ENCODE data around the gene FAF1.

Gene FAF1

GRCh38 chr1:50609508-50609907 is 350.6 kb downstream of the FAF1 start:
- H3K4me3 ChIP-seq (ENCODE audit: low read depth, low read length), result no peak overlapping the region
- TF ChIP-seq, protein P1, sequence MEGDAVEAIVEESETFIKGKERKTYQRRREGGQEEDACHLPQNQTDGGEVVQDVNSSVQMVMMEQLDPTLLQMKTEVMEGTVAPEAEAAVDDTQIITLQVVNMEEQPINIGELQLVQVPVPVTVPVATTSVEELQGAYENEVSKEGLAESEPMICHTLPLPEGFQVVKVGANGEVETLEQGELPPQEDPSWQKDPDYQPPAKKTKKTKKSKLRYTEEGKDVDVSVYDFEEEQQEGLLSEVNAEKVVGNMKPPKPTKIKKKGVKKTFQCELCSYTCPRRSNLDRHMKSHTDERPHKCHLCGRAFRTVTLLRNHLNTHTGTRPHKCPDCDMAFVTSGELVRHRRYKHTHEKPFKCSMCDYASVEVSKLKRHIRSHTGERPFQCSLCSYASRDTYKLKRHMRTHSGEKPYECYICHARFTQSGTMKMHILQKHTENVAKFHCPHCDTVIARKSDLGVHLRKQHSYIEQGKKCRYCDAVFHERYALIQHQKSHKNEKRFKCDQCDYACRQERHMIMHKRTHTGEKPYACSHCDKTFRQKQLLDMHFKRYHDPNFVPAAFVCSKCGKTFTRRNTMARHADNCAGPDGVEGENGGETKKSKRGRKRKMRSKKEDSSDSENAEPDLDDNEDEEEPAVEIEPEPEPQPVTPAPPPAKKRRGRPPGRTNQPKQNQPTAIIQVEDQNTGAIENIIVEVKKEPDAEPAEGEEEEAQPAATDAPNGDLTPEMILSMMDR (conservative IDR thresholded peaks at IDR 0.05; ENCODE audit: low read depth, low read length), result no peak

DNA sequence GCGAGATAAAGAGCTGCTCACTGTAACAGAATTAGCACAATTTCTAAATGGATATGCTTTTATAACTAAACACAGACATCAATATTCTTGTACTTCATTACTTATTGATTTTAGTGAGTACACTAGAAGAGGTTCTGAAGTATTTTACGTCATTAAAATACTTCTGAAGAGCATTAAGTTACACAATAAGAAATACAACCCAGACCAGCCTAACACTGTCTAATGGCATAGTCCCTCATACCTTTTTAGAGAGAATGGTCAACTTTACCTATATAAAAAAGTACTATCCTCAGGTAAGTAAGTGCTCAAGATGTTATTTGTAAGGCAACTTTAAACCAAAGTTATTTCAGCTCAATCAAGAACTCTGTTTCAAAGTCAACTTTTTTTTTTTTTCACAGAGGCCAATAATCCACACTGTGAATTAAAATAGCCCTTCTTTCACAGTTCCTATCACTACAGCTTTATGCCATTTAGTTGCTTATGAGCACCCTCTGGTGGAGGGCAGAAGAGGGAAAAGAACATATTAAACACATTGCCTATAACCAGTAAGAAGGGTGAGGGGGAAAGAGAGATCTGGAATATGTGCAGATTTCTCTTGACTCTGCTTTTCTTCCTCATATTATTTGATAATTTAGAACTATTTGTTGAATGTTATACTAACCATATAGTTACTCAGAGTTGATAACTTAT is 354.7 kb downstream of the FAF1 start:
- H3K4me3 ChIP-seq (ENCODE audit: low read depth, low read length), result no peak overlapping the region
- TF ChIP-seq, protein P1 (conservative IDR thresholded peaks at IDR 0.05; ENCODE audit: low read depth, low read length), result peak; percentile 70

More at GRCh38 chr1:50609508-50609907, 350.6 kb downstream of the FAF1 start:
- DNase-seq (ENCODE audit: low read depth), result no peak

DNA sequence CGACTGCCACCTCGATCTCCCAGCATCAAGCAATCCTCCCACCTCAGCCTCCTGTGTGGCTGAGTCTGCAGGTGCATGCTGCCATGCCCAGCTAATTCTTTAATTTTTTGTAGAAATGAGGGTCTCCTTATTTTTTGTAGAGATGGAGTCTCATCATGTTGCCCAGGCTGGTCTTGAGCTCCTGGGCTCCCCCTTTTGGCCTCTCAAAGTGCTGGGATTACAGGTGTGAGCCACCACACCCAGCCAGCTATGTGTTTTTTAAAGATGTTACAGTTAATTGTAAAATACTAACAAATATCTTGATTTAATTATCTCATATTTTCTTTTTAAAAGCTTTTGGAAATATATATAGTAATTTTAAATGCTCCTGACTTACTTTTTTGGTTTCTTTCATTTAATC is 355.5 kb downstream of the FAF1 start:
- TF ChIP-seq, protein P1 (conservative IDR thresholded peaks at IDR 0.05; ENCODE audit: low read depth, low read length), result peak; percentile 33
- DNase-seq (ENCODE audit: low read depth), result no peak
- no peak overlapping the region for H3K4me3 ChIP-seq (ENCODE audit: low read depth, low read length)

More for the DNA sequence above, 354.7 kb downstream of the FAF1 start:
- peak; percentile 72 for DNase-seq (ENCODE audit: low read depth)

- no peak overlapping the region for H3K4me3 ChIP-seq (ENCODE audit: low read depth, low read length)
- peak; percentile 55 for DNase-seq (ENCODE audit: low read depth)
- TF ChIP-seq, protein P1 (conservative IDR thresholded peaks at IDR 0.05; ENCODE audit: low read depth, low read length), result no peak
These were observed 356.5 kb downstream of the FAF1 start for GRCh38 chr1:50603274-50604271.

DNA sequence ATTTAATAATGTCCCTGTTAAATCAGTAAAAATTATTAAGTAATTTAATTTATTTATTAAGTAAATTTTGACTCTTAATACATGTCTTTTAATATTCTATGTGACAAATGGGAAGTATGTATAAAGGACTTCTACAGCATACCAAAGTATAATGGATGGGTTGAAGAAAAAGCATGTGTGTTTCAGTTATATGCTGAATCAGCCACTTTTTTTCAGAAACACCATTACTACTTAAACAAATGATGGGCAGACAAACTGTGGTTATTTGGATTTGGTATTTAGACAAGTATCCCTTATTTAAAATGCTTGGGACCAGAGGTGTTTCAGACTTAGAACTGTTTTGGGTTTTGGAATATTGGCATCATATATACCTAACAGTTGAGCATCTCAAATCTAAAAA is 360.5 kb downstream of the FAF1 start:
- TF ChIP-seq, protein P1 (conservative IDR thresholded peaks at IDR 0.05; ENCODE audit: low read depth, low read length), result no peak
- no peak overlapping the region for H3K4me3 ChIP-seq (ENCODE audit: low read depth, low read length)
- DNase-seq (ENCODE audit: low read depth), result no peak

- DNase-seq (ENCODE audit: low read depth), result no peak
- H3K4me3 ChIP-seq (ENCODE audit: low read depth, low read length), result no peak overlapping the region
- TF ChIP-seq, protein P1 (conservative IDR thresholded peaks at IDR 0.05; ENCODE audit: low read depth, low read length), result no peak
These were observed 364.2 kb downstream of the FAF1 start for GRCh38 chr1:50595874-50596273.
